CD14-positive monocyte (primary cell): ENCODE results near the gene NACA2. TPM values are rescaled to one million over a fixed set of nuclear protein-coding genes. Genes with fewer than 3 reads are reported as not detected.

Experiments
- DNase-seq, 3 donors: peaks; one replicate each; pipeline ENCODE4 v3.0.0-alpha.2; 2011 to 2022
- H2AFZ ChIP-seq: 2 replicates; pipeline ENCODE4 v1.6.0; 2012; ENCODE audit warnings: mild to moderate bottlenecking, low read depth, low read length, inconsistent platforms; ENCODE audit not compliant: insufficient read depth, poor library complexity, severe bottlenecking
- H3K27ac ChIP-seq, 2 donors: 1 replicate in 1 of 2; 2 replicates in 1 of 2; pipeline ENCODE4 v1.5.1; 2012 to 2013; ENCODE audit warnings: low read length in 2 of 2, control low read depth in 1 of 2, inconsistent platforms in 1 of 2, low read depth in 1 of 2, mild to moderate bottlenecking in 1 of 2
- H3K27me3 ChIP-seq, 2 donors: one replicate each; pipeline versions ENCODE4 v1.6.0 to v1.6.1; 2011 to 2013; ENCODE audit warnings: low read length in 2 of 2; ENCODE audit not compliant: control insufficient read depth in 2 of 2, insufficient read depth in 2 of 2
- H3K36me3 ChIP-seq, 2 donors: replicated peaks in 1 of 2; 1 replicate in 1 of 2; 2 replicates in 1 of 2; pipeline versions ENCODE4 v1.5.1 to v1.6.1; 2012 to 2013; ENCODE audit warnings: low read length in 2 of 2, control low read depth in 1 of 2, inconsistent platforms in 1 of 2, mild to moderate bottlenecking in 1 of 2; ENCODE audit not compliant: insufficient read depth in 2 of 2, control insufficient read depth in 1 of 2
- H3K4me1 ChIP-seq, 2 donors: 1 replicate in 1 of 2; 2 replicates in 1 of 2; pipeline versions ENCODE4 v1.5.1 to v1.6.1; 2012 to 2013; ENCODE audit warnings: low read length in 2 of 2, control low read depth in 1 of 2, inconsistent platforms in 1 of 2, mild to moderate bottlenecking in 1 of 2, moderate library complexity in 1 of 2; ENCODE audit not compliant: insufficient read depth in 2 of 2, control insufficient read depth in 1 of 2
- H3K4me2 ChIP-seq: replicated peaks from 2 replicates; pipeline ENCODE3; 2012; ENCODE audit warnings: low read length, moderate library complexity, mild to moderate bottlenecking; ENCODE audit not compliant: poor library complexity, severe bottlenecking; ENCODE audit errors: extremely low read depth
- H3K4me3 ChIP-seq, 3 experiments: fragments of 200-600 bp in 1 of 3; sonication (generic) in 1 of 3; replicated peaks in 1 of 3; 1 replicate in 2 of 3; 2 replicates in 1 of 3; pipeline ENCODE4 v1.5.1; 2011 to 2013; ENCODE audit warnings: low read length in 3 of 3, mild to moderate bottlenecking in 3 of 3, control low read depth in 2 of 3, low read depth in 2 of 3, inconsistent platforms in 1 of 3, moderate library complexity in 1 of 3
- H3K79me2 ChIP-seq: 2 replicates; pipeline ENCODE4 v1.6.0; 2012; ENCODE audit warnings: mild to moderate bottlenecking, control low read depth, inconsistent platforms, low read length, moderate library complexity; ENCODE audit not compliant: insufficient read depth
- H3K9ac ChIP-seq: 2 replicates; pipeline ENCODE4 v1.6.0; 2017; ENCODE audit warnings: low read length, mild to moderate bottlenecking; ENCODE audit not compliant: insufficient read depth, poor library complexity, severe bottlenecking
- H3K9me3 ChIP-seq, 2 donors: replicated peaks in 1 of 2; 1 replicate in 1 of 2; 2 replicates in 1 of 2; pipeline versions ENCODE4 v1.5.1 to v1.6.1; 2012 to 2013; ENCODE audit warnings: low read length in 2 of 2, control low read depth in 1 of 2; ENCODE audit not compliant: control insufficient read depth in 1 of 2, insufficient read depth in 1 of 2
- H4K20me1 ChIP-seq: 2 replicates; pipeline ENCODE4 v1.6.0; 2012; ENCODE audit warnings: mild to moderate bottlenecking, low read length, control low read depth, moderate library complexity; ENCODE audit not compliant: insufficient read depth
- H3K27ac Mint-ChIP-seq, 7 donors: one replicate each; pipeline ENCODE4 v1.8.0; 2020; ENCODE audit warnings: mild to moderate bottlenecking in 7 of 7, mixed read lengths in 7 of 7, moderate library complexity in 6 of 7, inconsistent platforms in 2 of 7
- H3K27me3 Mint-ChIP-seq, 3 donors: one replicate each; pipeline ENCODE4 v1.8.0; 2021 to 2022; ENCODE audit warnings: low read depth in 3 of 3, mild to moderate bottlenecking in 3 of 3, mixed read lengths in 3 of 3, moderate library complexity in 3 of 3, inconsistent platforms in 1 of 3
- H3K36me3 Mint-ChIP-seq, 2 donors: one replicate each; pipeline ENCODE4 v1.8.0; 2020; ENCODE audit warnings: mixed read lengths in 2 of 2, inconsistent platforms in 1 of 2, mild to moderate bottlenecking in 1 of 2
- H3K4me1 Mint-ChIP-seq: one replicate; pipeline ENCODE4 v1.8.0; 2020; ENCODE audit warnings: mild to moderate bottlenecking, mixed read lengths
- H3K4me3 Mint-ChIP-seq, 2 donors: one replicate each; pipeline ENCODE4 v1.8.0; 2020; ENCODE audit warnings: mild to moderate bottlenecking in 2 of 2, mixed read lengths in 2 of 2, moderate library complexity in 1 of 2
- H3K9me3 Mint-ChIP-seq, 7 donors: one replicate each; pipeline ENCODE4 v1.8.0; 2020 to 2022; ENCODE audit warnings: mixed read lengths in 7 of 7, mild to moderate bottlenecking in 6 of 7, moderate library complexity in 6 of 7, inconsistent platforms in 2 of 7
- WGBS: methylation state at CpG from one replicate; pipeline ENCODE4 v1.1.5; 2013; ENCODE audit warnings: missing lambda C conversion rate; ENCODE audit not compliant: insufficient coverage; 5-methylcytosine and 5-hydroxymethylcytosine counted together
- intact Hi-C, 2 donors: fragments of 100-400 bp; cut with micrococcal nuclease; formaldehyde crosslinking; loops; one replicate each; pipeline versions ENCODE4 v1.15.0 to v1.15.1; 2023
- polyA plus RNA-seq, 3 donors: library from polyadenylated mRNA; depleted of rRNA in 1 of 3; unstranded in 2 of 3; stranded (reverse) in 1 of 3; fragments of 300-500 nt in 2 of 3; fragments of >200 nt in 1 of 3; fragmentation: Illumina TruSeq in 2 of 3; gene quantifications; 1 replicate in 2 of 3; 2 replicates in 1 of 3; pipeline ENCODE4 v1.2.3, GENCODE V29; 2012 to 2021
- TF ChIP-seq, protein P1 (sequence below): fragments of 200-600 bp; IDR thresholded peaks from one replicate; pipeline ENCODE4 v1.8.0; 2022; ENCODE audit warnings: antibody characterized with exemption, mild to moderate bottlenecking

NACA2 gene
- polyA plus RNA-seq, 3 donors, result not detected

GRCh38 chr17:61584266-61584665, 6.8 kb downstream of the NACA2 start:
- no peak overlapping the region for H3K4me2 ChIP-seq
- TF ChIP-seq, protein P1, sequence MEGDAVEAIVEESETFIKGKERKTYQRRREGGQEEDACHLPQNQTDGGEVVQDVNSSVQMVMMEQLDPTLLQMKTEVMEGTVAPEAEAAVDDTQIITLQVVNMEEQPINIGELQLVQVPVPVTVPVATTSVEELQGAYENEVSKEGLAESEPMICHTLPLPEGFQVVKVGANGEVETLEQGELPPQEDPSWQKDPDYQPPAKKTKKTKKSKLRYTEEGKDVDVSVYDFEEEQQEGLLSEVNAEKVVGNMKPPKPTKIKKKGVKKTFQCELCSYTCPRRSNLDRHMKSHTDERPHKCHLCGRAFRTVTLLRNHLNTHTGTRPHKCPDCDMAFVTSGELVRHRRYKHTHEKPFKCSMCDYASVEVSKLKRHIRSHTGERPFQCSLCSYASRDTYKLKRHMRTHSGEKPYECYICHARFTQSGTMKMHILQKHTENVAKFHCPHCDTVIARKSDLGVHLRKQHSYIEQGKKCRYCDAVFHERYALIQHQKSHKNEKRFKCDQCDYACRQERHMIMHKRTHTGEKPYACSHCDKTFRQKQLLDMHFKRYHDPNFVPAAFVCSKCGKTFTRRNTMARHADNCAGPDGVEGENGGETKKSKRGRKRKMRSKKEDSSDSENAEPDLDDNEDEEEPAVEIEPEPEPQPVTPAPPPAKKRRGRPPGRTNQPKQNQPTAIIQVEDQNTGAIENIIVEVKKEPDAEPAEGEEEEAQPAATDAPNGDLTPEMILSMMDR, result no peak
- no peaks in the 10 kb centered on the region for H3K36me3 ChIP-seq
- no peak overlapping the region for H3K4me3 Mint-ChIP-seq
- no peaks in the 10 kb centered on the region for H4K20me1 ChIP-seq
- no peak for DNase-seq
- no peak overlapping the region for H3K9ac ChIP-seq
- H3K27me3 Mint-ChIP-seq, result peaks cover 9 to 17% (median 13%) of the 10 kb centered on the region in 3 donors
- peaks cover 5 to 6% of the 10 kb centered on the region in 2 donors for H3K27me3 ChIP-seq
- no peak overlapping the region for H2AFZ ChIP-seq
- no peaks in the 10 kb centered on the region for H3K36me3 Mint-ChIP-seq
- intact Hi-C loops, result no loop called here
- no peaks in the 10 kb centered on the region for H3K9me3 ChIP-seq
- H3K4me1 ChIP-seq, result no peaks in the 10 kb centered on the region
- WGBS, result no CpG with 5 or more reads among the region's 2 CpGs
- H3K4me3 ChIP-seq, result no peak overlapping the region
- no peaks in the 10 kb centered on the region for H3K9me3 Mint-ChIP-seq
- H3K79me2 ChIP-seq, result no peaks in the 10 kb centered on the region
- no peaks in the 10 kb centered on the region for H3K4me1 Mint-ChIP-seq
- no peak overlapping the region for H3K27ac Mint-ChIP-seq
- H3K27ac ChIP-seq, result no peak overlapping the region

- no peaks in the 10 kb centered on the region for H3K36me3 ChIP-seq
- DNase-seq, result no peak
- H3K9me3 Mint-ChIP-seq, result no peaks in the 10 kb centered on the region
- H3K9me3 ChIP-seq, result no peaks in the 10 kb centered on the region
- no peaks in the 10 kb centered on the region for H3K4me1 ChIP-seq
- H3K4me1 Mint-ChIP-seq, result no peaks in the 10 kb centered on the region
- no peak overlapping the region for H3K27ac Mint-ChIP-seq
- intact Hi-C loops, result no loop called here
- no peak overlapping the region for H3K9ac ChIP-seq
- no peak overlapping the region for H3K4me2 ChIP-seq
- H2AFZ ChIP-seq, result no peak overlapping the region
- H3K79me2 ChIP-seq, result no peaks in the 10 kb centered on the region
- no peaks in the 10 kb centered on the region for H4K20me1 ChIP-seq
- no peak overlapping the region for H3K27ac ChIP-seq
- peaks cover 5 to 6% of the 10 kb centered on the region in 2 donors for H3K27me3 ChIP-seq
- H3K27me3 Mint-ChIP-seq, result peaks cover 9 to 19% (median 15%) of the 10 kb centered on the region in 3 donors
- no peak overlapping the region for H3K4me3 Mint-ChIP-seq
- H3K36me3 Mint-ChIP-seq, result no peaks in the 10 kb centered on the region
- no peak overlapping the region for H3K4me3 ChIP-seq
- no CpG with 5 or more reads among the region's 4 CpGs for WGBS
- TF ChIP-seq, protein P1, result no peak
These were observed 7.3 kb downstream of the NACA2 start for GRCh38 chr17:61583660-61584264.
